PFSK-1 (cell line): ENCODE measurements around the gene NEGR1.

Experiments
- FOXP2 ChIP-seq: optimal IDR thresholded peaks from 2 replicates; pipeline ENCODE3; 2011; ENCODE audit warnings: borderline replicate concordance, control low read depth, inconsistent platforms; ENCODE audit not compliant: insufficient read depth; ENCODE audit errors: extremely low read length, extremely low read depth
- POLR2AphosphoS5 ChIP-seq: IDR thresholded peaks from 2 replicates; pipeline ENCODE4 v1.6.1; 2012; ENCODE audit warnings: low read depth, mild to moderate bottlenecking, control low read depth, low read length, moderate library complexity
- REST ChIP-seq, 2 experiments: IDR thresholded peaks; 2 replicates each; pipeline versions ENCODE4 v1.6.1 to v1.8.0; 2011 to 2012; ENCODE audit warnings: low read depth in 2 of 2, low read length in 2 of 2, control low read depth in 1 of 2, inconsistent platforms in 1 of 2, mild to moderate bottlenecking in 1 of 2, moderate library complexity in 1 of 2; ENCODE audit not compliant: insufficient read depth in 1 of 2
- SIN3A ChIP-seq: IDR thresholded peaks from 2 replicates; pipeline ENCODE4 v1.6.1; 2012; ENCODE audit warnings: mild to moderate bottlenecking, low read length, moderate library complexity, borderline replicate concordance; ENCODE audit not compliant: insufficient read depth
- TAF1 ChIP-seq: IDR thresholded peaks from 2 replicates; pipeline ENCODE4 v1.6.1; 2012; ENCODE audit warnings: low read length, control low read depth, borderline replicate concordance; ENCODE audit not compliant: insufficient read depth

NEGR1 gene

GRCh38 chr1:71717186-71717585 is 565.2 kb downstream of the NEGR1 start:
- TF ChIP-seq REST (IDR thresholded peaks at IDR 0.05; ENCODE audit: insufficient read depth in 1 of 2, low read depth in 2 of 2, low read length in 2 of 2) (no peak), POLR2AphosphoS5 (no peak), FOXP2 (no peak), SIN3A (no peak), TAF1 (no peak)

GRCh38 chr1:71711456-71711855 is 570.9 kb downstream of the NEGR1 start:
- no peak for TF ChIP-seq TAF1
- no peak for TF ChIP-seq REST (IDR thresholded peaks at IDR 0.05; ENCODE audit: insufficient read depth in 1 of 2, low read depth in 2 of 2, low read length in 2 of 2)
- no peak for TF ChIP-seq FOXP2
- TF ChIP-seq POLR2AphosphoS5, result no peak
- TF ChIP-seq SIN3A, result no peak

DNA sequence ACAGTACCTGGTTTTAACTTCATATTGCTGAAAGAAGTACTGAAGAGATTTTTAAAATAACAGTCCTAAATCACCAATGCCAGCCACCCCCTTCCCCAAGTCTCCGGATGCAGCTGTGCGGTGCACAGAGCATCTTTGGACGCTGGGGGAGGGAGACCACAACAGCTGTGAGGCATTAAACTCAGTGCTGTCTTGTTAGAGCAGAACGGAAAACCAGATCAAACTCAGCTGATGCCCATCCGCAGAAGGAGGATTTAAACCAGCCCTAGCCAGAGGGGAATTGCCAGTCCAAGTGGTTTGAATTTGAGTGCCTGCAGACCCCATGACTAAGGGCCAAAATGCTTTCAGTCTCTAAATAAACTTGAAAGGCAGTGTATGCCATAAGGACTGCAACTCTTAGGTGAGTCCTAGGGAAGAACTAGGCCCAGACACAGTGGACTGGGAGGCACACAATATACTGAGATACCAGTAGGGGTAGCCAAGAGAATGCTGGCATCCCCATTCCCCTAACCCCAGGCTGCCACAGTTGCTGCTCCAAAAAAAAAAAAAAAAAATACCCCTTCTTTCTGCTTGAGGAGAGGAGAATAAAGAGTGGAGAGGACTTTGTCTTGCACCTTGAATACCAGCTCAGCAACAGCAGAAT is 576.2 kb downstream of the NEGR1 start:
- TF ChIP-seq TAF1 (no peak), REST (IDR thresholded peaks at IDR 0.05; ENCODE audit: insufficient read depth in 1 of 2, low read depth in 2 of 2, low read length in 2 of 2) (no peak), SIN3A (no peak), POLR2AphosphoS5 (no peak), FOXP2 (no peak)

GRCh38 chr1:71698186-71698585 is 584.2 kb downstream of the NEGR1 start:
- TF ChIP-seq REST (IDR thresholded peaks at IDR 0.05; ENCODE audit: insufficient read depth in 1 of 2, low read depth in 2 of 2, low read length in 2 of 2) (no peak), SIN3A (no peak), FOXP2 (no peak), TAF1 (no peak), POLR2AphosphoS5 (no peak)
